GM12801 (cell line): ENCODE results near the gene SCNM1.

ENCODE experiments used
- TF ChIP-seq, protein P1 (sequence below): IDR thresholded peaks from one replicate; pipeline ENCODE4 v1.5.1; 2011; ENCODE audit warnings: control low read depth; ENCODE audit not compliant: insufficient read length; ENCODE audit errors: extremely low read depth

The SCNM1 gene

GRCh38 chr1:151156515-151156819, 9.5 kb upstream of the SCNM1 start, which contains the start of gene TNFAIP8L2:
TSS of gene TNFAIP8L2 (plus strand) at chr1:151156649. CDS start at chr1:151158698, 2,049 bp downstream.
- TF ChIP-seq, protein P1, sequence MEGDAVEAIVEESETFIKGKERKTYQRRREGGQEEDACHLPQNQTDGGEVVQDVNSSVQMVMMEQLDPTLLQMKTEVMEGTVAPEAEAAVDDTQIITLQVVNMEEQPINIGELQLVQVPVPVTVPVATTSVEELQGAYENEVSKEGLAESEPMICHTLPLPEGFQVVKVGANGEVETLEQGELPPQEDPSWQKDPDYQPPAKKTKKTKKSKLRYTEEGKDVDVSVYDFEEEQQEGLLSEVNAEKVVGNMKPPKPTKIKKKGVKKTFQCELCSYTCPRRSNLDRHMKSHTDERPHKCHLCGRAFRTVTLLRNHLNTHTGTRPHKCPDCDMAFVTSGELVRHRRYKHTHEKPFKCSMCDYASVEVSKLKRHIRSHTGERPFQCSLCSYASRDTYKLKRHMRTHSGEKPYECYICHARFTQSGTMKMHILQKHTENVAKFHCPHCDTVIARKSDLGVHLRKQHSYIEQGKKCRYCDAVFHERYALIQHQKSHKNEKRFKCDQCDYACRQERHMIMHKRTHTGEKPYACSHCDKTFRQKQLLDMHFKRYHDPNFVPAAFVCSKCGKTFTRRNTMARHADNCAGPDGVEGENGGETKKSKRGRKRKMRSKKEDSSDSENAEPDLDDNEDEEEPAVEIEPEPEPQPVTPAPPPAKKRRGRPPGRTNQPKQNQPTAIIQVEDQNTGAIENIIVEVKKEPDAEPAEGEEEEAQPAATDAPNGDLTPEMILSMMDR: no peak

DNA sequence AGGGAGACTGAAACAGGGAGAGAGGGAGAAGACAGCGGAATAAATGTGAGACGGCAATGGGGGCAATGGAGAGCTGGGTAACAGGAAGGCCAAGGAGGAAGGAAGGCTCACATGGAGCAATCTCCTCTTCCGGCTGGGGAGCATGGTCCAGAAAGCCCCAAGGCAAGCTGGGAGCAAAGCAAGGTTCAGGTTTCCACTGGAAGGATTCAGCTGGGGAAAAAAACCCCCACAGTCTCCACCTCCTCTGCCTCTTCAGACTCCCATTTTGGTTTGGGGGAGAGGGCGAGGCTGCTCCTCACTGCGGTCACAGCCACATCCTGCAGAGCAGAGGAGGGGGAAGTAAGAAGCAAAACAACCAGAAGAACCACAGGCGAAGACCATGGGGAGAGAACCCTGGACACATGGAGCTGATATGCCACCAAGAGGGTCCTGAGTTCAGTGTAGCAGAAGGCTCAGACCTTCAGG, 8.8 kb upstream of the SCNM1 start:
- TF ChIP-seq, protein P1: no peak

GRCh38 chr1:151158326-151158725, 7.6 kb upstream of the SCNM1 start:
- TF ChIP-seq, protein P1: no peak

- TF ChIP-seq, protein P1: no peak
Measured at GRCh38 chr1:151158751-151159251, 7.1 kb upstream of the SCNM1 start.

DNA sequence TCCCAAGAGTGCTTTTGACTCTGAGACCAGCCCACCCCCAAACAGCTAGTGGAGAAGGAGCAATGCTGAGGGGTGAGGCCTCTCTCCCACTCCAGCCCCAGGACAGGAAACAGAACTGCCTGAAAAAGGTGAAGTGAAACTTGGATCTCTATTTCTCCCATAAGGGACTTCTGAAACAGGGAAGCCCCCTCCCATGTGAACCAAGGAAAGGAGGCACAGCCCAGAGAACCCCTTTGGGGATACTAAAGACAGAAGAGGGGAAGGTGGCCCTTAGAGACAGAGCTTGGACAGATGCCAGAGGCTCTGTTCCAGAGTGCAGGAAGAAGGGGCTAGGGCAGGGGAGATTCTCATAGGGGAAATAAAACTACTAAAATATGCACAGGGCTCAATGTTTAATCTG, 6.6 kb upstream of the SCNM1 start:
- TF ChIP-seq, protein P1: no peak

DNA sequence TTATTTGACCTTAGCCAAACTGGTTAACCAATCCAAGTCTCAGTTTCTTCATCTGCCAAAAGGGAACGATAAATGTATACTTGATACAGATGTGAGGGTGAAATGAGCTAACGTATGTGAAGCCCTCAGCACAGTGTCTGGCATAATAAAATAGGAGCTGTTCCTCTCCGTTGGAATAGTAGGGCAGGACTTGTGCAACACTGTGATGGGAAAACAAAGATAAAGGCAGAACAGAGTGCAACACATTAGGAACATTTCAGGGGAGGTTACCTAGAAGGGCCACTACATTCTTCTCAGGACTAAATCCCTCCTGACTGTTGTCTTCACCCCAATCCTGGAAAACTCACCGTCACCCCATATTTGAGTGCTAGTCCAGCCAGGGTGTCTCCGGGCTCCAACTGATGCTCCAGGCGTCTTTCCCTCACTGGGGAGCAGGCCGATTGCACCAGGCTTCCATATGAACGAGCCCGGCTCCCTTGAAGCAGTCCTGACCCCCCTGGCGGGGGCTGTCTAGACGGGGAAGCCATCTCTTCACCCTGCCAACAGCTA, 1.1 kb upstream of the SCNM1 start:
- TF ChIP-seq, protein P1: no peak

GRCh38 chr1:151165281-151165737, 635 bp upstream of the SCNM1 start:
- TF ChIP-seq, protein P1: no peak
